GM12875 (cell line): ENCODE measurements around the gene DDA1.

Experiments
- H3K4me3 ChIP-seq: one replicate; pipeline ENCODE4 v1.5.1; 2011; ENCODE audit warnings: low read depth, low read length, control low read depth
- CTCF ChIP-seq: IDR thresholded peaks from 2 replicates; pipeline ENCODE4 v1.5.1; 2011; ENCODE audit warnings: low read depth, mild to moderate bottlenecking, control low read depth, inconsistent platforms, low read length, moderate library complexity, borderline replicate concordance; ENCODE audit not compliant: insufficient read depth

DDA1 gene

GRCh38 chr19:17323300-17323963 is 14.1 kb downstream of the DDA1 start:
- no peak for TF ChIP-seq CTCF
- no peak overlapping the region for H3K4me3 ChIP-seq

GRCh38 chr19:17323964-17324332 is 14.6 kb downstream of the DDA1 start:
- no peak for TF ChIP-seq CTCF
- H3K4me3 ChIP-seq = no peak overlapping the region

GRCh38 chr19:17324357-17325114 is 15.2 kb downstream of the DDA1 start:
- no peak overlapping the region for H3K4me3 ChIP-seq
- TF ChIP-seq CTCF = no peak

- TF ChIP-seq CTCF = no peak
- no peak overlapping the region for H3K4me3 ChIP-seq
These were observed 15.8 kb downstream of the DDA1 start for GRCh38 chr19:17325133-17325532.

GRCh38 chr19:17325881-17326594 is 16.7 kb downstream of the DDA1 start:
- H3K4me3 ChIP-seq = no peak overlapping the region
- TF ChIP-seq CTCF = no peak

- H3K4me3 ChIP-seq = no peak overlapping the region
- TF ChIP-seq CTCF = no peak
These were observed 17.2 kb downstream of the DDA1 start for GRCh38 chr19:17326595-17326966.
